GM12892 (cell line): ENCODE data around the gene CCDC136.

Source experiments
- POLR2A ChIP-seq: IDR thresholded peaks from 2 replicates; pipeline ENCODE4 v1.6.1; 2011; ENCODE audit warnings: low read depth, low read length, control low read depth
- POLR2AphosphoS5 ChIP-seq: IDR thresholded peaks from 2 replicates; pipeline ENCODE4 v1.6.1; 2011; ENCODE audit warnings: low read depth, low read length, control low read depth
- TAF1 ChIP-seq: IDR thresholded peaks from 2 replicates; pipeline ENCODE4 v1.6.1; 2011; ENCODE audit warnings: low read depth, mild to moderate bottlenecking, control low read depth, low read length, borderline replicate concordance

DNA sequence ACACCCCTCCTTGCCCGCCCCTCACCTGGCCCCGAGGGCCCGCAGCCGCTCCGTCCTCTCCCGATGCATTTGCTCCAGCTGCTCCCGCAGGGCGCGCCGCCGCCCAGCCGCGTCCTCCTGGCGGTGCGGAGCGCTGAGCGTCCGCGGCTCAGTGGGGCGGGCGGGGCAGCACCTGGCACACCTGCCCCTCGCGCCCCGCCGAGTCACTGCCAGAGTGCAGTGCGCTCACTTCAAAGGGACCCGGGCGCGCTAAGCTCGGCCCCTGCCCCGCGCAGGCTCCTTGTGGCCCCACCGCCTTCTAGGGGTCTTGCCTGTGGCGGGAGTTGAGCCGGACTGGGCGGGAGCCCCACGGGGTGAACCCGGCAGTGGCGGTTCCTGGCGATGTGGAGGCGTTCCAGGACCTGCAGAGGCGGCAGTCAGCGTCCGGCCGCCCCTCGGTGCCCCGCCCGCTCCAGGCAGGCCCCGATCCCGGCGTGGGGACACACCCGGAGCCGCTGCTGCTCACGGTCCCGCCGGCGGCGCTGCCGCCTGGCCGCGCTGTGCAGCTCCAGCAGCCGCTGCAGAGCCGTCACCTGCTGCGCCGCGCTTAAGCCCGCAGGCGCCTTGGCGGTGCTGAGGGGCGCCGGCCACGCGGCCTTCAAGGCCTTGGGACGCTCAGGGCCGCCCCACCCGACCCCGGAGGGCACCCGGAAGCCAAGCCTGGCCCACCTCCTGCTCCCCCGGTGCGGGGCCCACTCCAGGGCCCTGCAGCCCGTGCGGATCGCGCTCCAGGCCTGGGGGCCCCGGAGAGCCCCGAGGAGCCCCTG is 77.6 kb downstream of the CCDC136 start:
- no peak for TF ChIP-seq POLR2A
- no peak for TF ChIP-seq POLR2AphosphoS5
- TF ChIP-seq TAF1 = no peak
